HG03460 (cell line): ENCODE measurements around the gene FBLL1.
"Not testable (repeated sequence)": the region's sequence is repeated elsewhere in the genome, so short reads cannot be mapped to it uniquely, and the experiment has no call there.

ENCODE experiments used
- ATAC-seq: cut with Tn5 transposase; IDR thresholded peaks from one replicate; pipeline ENCODE4 v1.9.1; 2021; ENCODE audit not compliant: unreplicated experiment

FBLL1 gene

GRCh38 chr5:168550656-168551055, 21.6 kb downstream of the FBLL1 start:
- ATAC-seq: no peak

- ATAC-seq: no peak
Measured at GRCh38 chr5:168552146-168552545, 23.0 kb downstream of the FBLL1 start.

GRCh38 chr5:168553377-168554130, 24.4 kb downstream of the FBLL1 start:
- no peak for ATAC-seq

- no peak for ATAC-seq
Measured at GRCh38 chr5:168557389-168557788, 28.3 kb downstream of the FBLL1 start.

- ATAC-seq: no peak
Measured at GRCh38 chr5:168562279-168562678, 33.2 kb downstream of the FBLL1 start.

GRCh38 chr5:168563959-168564358, 34.9 kb downstream of the FBLL1 start:
- no peak for ATAC-seq

GRCh38 chr5:168568738-168569137, 39.6 kb downstream of the FBLL1 start:
- ATAC-seq: no peak

GRCh38 chr5:168570490-168571328, 41.6 kb downstream of the FBLL1 start:
- ATAC-seq: no peak

GRCh38 chr5:168573663-168574062, 44.6 kb downstream of the FBLL1 start:
- not testable (repeated sequence) for ATAC-seq

GRCh38 chr5:168574156-168574555, 45.1 kb downstream of the FBLL1 start:
- not testable (repeated sequence) for ATAC-seq

GRCh38 chr5:168575391-168576372, 46.6 kb downstream of the FBLL1 start:
- ATAC-seq: no peak

- no peak for ATAC-seq
Measured at GRCh38 chr5:168578006-168578405, 48.9 kb downstream of the FBLL1 start.

- peak; percentile 49 for ATAC-seq
Measured at GRCh38 chr5:168578538-168579487, 49.7 kb downstream of the FBLL1 start, which contains the start of gene PANK3. Gene PANK3, minus strand, starts transcription at chr5:168579368. Its CDS starts 85 bp downstream, at chr5:168579283.

- peak; percentile 93 for ATAC-seq
Measured at GRCh38 chr5:168579488-168580226, 50.6 kb downstream of the FBLL1 start.

- no peak for ATAC-seq
Measured at GRCh38 chr5:168580227-168580508, 51.1 kb downstream of the FBLL1 start.
